Fibroblast of skin of scalp (primary cell): ENCODE results near the gene OR51B2.
"Not testable (repeated sequence)": the region's sequence is repeated elsewhere in the genome, so short reads cannot be mapped to it uniquely, and the experiment has no call there.

ENCODE experiments used
- DNase-seq: peaks from one replicate; pipeline ENCODE4 v3.0.0-alpha.2; 2013

Gene OR51B2

DNA sequence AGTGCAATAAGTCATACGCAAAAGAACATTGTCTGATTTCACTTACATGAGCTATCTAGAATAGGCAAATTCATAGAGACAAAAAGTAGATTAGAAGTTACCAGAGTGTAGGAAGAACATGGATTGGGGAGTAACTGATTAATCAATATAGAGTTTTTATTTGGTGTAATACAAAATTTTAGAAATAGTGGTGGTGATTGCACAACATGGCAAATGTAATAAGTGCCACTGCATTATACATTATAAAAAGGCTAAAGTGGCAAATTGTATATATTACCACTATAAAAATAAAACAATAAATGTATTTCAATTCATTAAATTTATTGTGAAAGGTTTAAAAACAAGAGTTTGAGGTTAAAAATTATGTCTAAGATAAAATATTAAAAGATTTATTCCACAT is 13.7 kb downstream of the OR51B2 start:
- no peak for DNase-seq

DNA sequence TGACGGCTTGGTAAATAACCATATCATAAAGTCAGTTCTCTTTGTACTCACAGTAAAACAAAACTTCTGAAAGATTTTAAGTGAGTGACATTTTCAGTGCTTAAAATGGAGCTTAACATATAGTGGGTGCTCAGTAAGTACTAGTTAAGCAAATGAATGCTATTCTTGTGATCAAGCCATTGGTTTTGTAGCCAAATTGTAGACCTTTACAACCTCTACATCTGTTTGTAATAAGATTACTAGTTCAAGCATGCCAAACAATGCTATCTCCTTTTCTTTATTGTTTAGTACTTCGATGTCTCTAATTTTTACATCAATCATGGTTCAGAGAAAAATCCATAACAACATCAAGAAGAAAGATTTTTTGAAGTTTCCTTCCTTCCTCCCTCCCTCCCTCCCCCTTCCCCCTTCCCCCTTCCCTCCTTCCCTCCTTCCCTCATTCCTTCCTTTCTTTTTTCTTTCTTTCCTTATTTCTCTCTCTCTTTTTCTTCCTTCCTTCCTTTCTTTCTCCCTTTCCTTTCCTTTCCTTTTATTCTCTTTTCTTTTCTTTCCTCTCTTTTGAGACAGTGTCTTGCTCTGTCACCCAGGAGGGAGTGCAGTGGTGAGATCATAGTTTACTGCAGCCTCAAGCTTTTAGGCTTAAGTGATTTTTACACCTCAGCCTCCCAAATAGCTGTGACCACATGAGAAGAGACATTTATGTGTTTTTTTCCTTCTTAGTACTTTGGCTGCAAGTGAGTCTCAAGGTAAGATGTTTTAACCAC is 16.7 kb downstream of the OR51B2 start:
- no peak for DNase-seq

DNA sequence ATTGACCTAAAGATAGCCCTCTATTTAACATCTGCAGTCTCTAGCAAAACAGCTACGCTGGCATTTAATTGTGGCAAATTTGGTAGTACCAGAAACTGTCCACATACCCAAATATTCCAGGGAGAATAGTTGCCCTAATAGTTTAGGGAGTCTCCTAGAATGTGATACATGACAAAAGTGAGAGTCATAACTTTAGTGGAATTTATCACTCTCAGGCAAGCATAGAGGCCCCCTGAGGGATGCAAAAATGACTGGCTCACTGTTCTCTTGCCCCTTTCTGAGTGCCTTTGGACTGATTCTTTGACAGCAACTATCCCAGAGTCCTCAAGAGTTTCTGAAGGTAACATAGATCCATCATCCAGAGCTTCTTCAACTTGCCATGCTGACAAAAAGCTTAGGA is 20.1 kb downstream of the OR51B2 start:
- peak; percentile 21 for DNase-seq

DNA sequence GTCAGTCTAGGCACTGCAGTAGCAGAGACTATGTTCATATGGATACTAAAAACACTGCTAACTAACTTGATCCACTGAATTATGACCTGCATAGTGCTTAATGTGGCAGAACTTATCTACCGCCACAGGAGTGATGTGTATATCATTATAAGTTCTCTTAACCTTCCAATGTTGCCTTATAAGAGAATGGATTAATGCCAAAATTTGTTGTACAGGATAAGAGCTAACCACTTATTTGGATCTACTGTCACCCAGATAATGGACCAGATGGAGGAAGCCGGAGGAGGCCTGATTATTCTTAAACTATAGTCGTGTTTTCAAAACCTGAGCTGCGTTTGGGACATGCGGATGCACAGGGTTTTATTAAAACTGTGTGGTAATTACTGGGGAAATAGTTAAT is 20.5 kb downstream of the OR51B2 start:
- DNase-seq: no peak

DNA sequence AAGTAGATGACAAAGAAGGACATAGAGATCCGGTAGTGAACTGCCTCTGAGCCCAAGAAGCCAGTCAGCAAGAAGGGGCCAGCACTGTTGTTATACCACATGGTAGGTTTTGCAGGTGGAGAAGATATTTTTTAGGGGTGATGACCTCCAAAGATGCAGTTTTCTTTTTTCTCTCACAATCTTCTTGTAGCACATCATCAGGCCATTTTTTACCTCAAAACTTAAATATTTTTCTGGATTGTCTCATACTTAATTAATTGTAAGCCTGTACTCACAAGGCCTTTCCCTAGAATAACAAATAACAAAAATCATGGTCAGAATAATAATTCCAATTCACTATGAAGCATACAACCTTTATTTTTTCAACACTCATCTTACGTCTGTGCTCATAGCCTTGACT is 22.3 kb downstream of the OR51B2 start, which contains the start of gene OR51B4:
OR51B4 (minus strand) TSS at position 101 of the 400 bp plus-strand sequence; CDS start at position 101, 0 bp downstream.
- DNase-seq: no peak

DNA sequence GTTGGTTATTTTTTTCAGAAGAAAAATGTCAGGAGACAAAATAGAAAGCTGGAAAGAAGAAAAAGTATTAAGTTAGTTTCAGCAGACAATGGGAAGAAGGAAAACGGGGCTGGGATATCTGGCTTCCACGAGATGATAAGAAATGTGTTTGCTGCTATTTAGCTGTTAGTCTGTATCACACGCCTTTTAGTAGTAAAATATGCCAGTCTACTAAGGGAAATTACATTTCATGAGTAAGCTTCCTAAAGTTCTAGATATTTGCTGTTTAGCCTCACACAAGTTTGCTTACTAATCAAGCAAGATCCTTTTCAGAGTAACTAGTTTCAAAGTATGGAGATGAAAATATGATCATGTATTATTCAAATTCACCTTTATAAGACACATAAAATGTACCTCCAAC is 23.8 kb downstream of the OR51B2 start:
- DNase-seq: no peak

DNA sequence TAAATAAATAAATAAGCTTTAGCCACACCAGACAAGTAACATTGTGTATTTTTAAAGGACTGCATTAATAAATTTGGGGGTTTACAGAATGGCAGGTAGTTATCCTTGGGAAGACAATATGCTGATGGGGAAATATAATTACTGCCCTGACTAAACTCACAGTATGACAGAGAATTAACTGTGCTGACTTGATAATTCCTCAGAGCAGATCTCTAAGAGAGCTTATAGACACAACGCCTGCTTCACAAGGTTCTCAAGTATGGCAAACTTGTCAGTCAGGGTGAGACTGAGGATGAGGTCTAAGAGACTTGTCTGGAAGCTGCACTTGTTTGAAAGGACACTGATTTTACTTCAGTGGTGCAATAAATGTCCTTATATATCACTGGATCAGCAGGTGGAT is 25.6 kb downstream of the OR51B2 start:
- DNase-seq: no peak

DNA sequence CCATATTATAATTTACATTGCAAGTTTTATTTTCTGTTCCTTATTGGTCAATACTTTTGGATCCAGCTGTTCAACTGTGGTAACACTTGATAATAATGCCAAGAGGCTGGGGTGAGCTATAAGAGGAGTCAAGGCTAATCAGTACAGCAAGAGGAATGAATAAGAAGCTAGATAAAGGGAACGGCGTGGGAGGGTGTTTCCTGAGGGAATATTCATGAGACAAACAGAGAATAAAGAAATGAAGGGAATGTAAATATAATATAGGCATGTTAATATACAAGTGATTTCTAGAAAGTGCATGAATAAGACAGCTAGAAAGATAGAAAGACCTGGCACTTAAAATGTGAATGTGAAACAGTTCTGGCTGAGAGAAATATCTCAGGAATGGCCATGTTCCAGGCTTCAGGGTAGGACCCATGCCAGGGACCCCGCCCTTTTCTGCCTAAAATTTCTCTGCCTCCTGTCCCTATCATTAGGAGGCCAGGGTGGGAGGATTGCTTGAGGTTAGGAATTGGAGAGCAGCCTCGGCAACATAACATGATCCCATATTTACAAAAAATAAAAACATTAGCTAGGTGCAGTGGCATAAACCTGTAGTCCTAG is 26.3 kb downstream of the OR51B2 start:
- no peak for DNase-seq

DNA sequence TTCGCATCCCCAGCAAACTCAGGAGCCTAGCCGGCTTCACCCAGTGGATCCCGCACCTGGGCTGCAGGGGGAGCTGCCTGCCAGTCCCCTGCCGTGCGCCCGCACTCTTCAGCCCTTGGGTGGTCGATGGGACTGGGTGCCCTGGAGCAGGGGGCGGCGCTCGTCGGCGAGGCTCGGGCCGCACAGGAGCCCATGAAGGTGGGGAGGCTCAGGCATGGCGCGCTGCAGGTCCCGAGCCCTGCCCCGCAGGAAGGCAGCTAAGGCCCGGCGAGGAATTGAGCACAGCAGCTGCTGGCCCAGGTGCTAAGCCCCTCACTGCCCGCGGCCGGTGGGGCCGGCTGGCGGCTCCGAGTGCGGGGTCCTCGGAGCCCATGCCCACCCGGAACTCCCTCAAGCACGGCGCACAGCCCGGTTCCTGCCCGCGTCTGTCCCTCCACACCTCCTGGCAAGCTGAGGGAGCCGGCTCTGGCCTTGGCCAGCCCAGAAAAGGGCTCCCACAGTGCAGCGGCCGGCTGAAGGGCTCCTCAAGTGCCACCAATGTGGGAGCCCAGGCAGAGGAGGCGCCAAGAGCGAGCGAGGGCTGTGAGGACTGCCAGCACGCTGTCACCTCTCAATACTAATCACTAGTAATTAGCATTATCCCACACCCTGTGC is 29.6 kb downstream of the OR51B2 start:
- DNase-seq: not testable (repeated sequence)

DNA sequence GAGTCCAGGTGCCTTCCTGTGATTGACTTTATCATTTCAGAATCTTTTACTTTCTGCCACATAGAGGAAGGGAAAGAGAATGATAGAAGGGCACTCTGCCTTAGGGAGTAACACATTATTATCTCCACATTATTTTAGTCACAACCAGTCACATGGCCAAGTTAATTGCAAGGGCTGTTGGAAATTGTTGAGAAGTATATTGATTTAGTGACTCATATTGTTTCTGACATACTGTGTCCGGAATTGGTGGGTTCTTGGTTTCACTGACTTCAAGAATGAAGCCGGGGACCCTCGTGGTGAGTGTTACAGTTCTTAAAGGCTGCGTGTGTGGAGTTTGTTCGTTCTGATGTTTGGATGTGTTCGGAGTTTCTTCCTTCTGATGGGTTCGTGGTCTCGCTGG is 31.1 kb downstream of the OR51B2 start:
- DNase-seq: no peak

DNA sequence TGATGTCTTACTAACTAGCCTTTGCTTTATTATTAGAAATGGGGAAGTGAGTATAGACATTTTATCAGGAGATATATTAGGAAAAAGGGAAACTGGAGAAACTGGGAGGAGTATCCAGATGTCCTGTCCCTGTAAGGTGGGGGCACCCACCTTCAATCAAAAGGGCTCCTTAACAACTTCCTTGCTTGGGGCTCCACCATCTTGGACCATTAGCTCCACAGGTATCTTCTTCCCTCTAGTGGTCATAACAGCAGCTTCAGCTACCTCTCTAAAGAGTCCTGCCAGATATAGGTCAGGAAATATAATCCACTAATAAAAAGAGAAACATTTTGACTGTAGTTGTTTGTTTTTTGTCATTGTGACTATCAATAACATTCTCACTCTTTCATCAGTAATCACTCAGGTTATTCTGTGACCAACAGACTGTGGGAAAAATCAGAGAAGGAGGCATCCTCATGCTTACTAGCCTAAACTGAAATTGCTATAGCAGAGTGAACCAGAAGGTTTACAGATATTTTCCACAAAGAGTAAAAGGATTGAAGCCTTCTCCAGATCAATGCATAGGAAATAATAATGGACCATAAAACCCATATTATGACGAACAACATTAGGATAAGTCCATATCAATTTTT is 32.8 kb downstream of the OR51B2 start:
- DNase-seq: peak; percentile 26

DNA sequence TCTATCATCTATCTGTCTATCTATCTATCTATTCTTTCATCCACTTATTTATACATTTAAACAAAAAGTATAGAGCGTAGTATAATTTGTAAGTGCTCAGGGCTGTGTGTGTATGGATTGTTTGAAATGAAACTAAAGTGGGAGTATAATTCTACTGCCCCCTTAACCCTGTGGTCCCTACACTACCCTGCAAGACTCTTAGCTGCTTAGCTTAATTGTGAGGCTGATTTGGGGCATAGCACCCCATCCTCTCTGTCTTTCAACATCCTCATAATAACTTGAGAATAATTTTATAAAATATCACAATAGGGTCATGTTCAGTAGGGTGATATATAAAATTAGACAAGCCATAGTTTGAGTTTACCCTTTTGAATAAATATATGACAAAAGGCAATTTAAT is 34.0 kb downstream of the OR51B2 start:
- DNase-seq: no peak

DNA sequence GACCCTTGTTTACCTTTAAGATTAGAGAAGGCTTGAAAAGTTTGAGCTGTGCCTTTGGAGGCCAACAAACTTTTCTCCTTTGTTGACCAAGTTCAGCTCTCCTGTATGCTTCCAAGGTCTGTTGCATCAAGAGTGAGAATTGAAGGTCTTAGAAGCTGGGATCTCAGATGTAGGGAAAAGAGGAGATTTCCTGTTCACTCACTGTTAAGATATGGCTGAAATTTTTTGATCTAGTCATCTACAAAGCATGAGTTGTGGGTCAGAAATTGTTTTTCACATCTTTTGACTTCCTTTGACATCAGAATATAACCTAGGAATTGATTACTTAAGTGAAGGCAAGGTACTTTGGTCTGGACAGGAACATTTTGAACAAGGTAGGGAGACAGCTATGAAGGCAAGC is 34.4 kb downstream of the OR51B2 start:
- no peak for DNase-seq

DNA sequence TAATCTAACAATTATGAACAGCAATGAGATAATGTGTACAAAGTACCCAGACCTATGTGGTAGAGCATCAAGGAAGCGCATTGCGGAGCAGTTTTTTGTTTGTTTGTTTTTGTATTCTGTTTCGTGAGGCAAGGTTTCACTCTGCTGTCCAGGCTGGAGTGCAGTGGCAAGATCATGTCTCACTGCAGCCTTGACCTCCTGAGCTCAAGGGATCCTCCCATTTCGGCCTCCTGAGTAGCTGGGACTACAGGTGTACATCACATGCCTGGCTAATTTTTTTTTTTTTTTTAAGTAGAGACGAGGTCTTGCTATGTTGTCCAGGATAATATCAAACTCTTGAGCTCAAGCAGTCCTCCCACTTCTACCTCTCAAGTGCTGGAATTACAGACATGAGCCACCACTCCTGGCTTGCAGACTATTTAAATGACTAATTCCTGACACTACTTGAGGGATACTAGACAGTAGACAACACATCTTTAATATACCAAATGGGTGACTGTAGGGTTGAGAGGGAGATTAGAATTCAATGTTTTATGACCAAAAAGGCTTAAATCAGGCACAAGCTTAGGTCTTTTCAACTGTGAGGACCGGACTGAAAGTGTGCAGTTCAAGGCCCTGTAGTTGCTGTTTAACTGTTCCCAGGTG is 35.1 kb downstream of the OR51B2 start:
- no peak for DNase-seq

DNA sequence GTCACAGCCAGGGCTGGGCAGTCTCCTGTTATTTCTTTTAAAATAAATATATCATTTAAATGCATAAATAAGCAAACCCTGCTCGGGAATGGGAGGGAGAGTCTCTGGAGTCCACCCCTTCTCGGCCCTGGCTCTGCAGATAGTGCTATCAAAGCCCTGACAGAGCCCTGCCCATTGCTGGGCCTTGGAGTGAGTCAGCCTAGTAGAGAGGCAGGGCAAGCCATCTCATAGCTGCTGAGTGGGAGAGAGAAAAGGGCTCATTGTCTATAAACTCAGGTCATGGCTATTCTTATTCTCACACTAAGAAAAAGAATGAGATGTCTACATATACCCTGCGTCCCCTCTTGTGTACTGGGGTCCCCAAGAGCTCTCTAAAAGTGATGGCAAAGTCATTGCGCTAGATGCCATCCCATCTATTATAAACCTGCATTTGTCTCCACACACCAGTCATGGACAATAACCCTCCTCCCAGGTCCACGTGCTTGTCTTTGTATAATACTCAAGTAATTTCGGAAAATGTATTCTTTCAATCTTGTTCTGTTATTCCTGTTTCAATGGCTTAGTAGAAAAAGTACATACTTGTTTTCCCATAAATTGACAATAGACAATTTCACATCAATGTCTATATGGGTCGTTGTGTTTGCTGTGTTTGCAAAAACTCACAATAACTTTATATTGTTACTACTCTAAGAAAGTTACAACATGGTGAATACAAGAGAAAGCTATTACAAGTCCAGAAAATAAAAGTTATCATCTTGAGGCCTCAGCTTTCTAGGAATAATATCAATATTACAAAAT is 35.8 kb downstream of the OR51B2 start:
- peak; percentile 6 for DNase-seq

DNA sequence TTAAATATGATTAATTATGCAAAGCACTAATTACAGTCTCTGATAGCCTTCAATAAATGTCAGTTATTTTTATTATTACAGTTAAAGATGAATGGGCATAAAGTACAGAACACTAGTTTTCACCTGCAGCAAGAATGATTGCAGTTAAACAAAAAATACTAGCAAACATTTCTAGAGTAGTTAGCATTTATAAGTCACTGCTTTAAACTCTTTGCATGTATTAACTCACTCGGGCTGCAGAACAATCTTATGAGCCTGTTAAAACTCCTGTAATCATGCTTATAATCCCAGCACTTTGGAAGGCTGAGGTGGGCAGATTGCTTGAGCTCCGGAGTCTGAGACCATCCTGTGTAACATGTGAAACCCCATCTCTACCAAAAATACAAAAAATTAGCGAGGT is 37.2 kb downstream of the OR51B2 start:
- DNase-seq: no peak

DNA sequence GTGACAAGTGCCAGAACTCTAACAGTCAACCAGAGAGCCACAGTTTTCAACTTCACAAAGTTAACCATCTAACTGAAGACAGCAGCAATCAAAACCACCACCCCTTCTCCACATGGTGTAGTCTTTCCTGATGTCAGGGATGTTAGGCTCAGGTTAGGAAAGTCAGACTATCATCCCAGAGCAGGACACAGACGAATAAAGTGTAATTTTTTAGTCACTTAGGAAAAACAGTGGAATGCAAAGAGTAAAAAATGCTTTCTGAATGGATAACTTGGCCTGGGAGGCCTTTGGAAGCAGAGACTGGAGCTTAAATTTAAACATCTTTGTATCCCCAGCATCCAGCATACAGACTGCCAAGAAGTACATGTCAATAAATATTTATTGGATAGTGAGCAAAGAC is 37.7 kb downstream of the OR51B2 start:
- no peak for DNase-seq

DNA sequence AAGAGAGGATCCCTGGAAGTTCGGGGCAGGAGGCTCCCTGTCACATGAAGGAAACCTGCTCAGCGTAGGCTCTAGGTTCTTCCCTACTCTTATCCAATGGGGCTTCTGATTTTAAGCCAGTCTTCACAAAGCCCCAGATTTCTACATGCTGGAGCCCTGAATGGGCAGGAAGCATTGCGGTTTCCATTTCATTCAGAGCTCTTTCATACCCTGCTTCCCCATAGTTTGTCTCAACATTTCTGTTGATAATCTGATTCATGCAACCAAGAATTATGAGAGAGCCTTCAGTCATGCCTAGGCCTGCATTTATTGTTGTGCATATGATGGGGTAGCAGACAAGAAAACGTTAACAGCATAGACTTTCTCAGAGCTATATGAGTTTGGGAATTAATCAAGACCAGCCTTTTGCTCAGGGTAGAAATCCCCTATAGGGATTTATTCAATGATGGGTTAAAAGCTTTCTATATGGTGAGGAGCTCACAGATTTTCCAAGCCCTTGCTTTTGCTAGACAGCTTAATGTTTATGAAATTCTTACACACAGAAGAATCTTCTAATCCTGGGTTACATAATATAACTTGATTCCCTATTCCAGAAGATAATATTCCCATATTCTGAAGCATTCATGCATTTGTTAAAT is 38.3 kb downstream of the OR51B2 start:
- no peak for DNase-seq

DNA sequence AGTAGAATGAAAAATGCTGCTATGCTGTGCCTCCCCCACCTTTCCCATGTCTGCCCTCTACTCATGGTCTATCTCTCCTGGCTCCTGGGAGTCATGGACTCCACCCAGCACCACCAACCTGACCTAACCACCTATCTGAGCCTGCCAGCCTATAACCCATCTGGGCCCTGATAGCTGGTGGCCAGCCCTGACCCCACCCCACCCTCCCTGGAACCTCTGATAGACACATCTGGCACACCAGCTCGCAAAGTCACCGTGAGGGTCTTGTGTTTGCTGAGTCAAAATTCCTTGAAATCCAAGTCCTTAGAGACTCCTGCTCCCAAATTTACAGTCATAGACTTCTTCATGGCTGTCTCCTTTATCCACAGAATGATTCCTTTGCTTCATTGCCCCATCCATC is 39.5 kb downstream of the OR51B2 start:
- no peak for DNase-seq

DNA sequence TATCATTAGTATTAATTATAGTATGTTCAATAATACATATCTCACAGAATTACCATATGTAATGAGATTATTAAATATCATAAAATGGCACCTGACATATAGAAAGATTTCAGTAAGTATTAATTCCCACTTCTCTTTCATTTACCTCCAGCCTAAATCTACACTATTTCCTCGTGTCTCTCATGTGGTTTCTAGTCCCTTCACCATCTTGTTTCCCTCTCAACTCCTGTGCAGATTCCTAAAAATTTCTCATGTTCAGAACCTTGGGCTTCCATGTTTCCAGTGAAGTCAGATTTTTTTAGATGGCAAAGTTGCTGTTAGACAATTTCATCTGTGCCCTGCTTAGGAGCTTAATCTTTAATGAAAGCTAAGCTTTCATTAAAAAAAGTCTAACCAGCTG is 40.2 kb downstream of the OR51B2 start:
- no peak for DNase-seq

DNA sequence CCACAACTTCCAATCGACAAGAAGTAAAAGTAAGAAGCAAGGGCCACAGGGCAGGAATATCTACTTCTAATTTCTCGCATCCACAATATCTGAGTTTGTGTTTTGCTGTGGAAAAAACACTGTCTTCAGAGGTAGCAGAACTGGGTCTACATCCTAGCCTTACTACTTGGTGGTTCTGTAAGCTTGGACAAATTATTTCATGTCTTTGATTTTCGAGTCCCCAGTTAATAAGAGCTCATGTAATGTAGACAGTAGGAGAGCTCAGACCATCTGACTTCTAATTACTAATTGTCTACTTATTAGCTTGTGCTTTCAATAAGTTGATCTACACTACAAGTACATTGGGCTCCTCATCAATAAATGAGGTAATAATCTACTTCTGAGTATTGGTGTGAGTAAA is 41.0 kb downstream of the OR51B2 start:
- DNase-seq: no peak

DNA sequence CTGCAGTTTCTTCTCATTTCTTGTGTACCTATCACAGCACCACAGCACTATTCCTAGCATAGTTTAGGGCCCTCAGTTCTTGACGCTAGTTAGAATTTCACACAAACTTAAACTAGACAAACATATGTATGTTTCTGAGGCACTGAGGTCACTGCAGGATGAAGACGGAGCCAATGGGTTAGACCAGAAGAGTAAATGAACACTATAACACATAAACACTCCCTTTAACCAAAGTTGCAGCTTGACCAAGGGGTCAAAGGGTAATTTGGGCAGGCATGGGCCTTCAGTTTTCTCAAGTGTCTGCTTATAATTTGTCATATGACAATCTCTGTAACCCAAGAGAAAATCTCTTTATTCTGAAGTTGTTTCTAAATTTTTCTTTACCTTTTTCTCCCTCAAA is 41.5 kb downstream of the OR51B2 start:
- DNase-seq: no peak
